ENCODE results near the gene VILL.

GRCh38 chr3:37961622-37962431 is 28.8 kb upstream of the VILL start:
- no peak for TF ChIP-seq TAF1 (IDR thresholded peaks at IDR 0.05; ENCODE audit: borderline replicate concordance, low read depth, low read length)
- no peak for TF ChIP-seq POLR2AphosphoS5 (IDR thresholded peaks at IDR 0.05; ENCODE audit: low read depth, low read length)
- no peak for TF ChIP-seq POLR2A (IDR thresholded peaks at IDR 0.05; ENCODE audit: low read depth, low read length)

Data from GM12892 (cell line).